HG02938 (cell line): ENCODE results near the gene FGFRL1.

Experiments
- ATAC-seq: cut with Tn5 transposase; IDR thresholded peaks from one replicate; pipeline ENCODE4 v1.9.1; 2021; ENCODE audit warnings: mild to moderate bottlenecking, moderate library complexity; ENCODE audit not compliant: unreplicated experiment

FGFRL1 gene, protein sequence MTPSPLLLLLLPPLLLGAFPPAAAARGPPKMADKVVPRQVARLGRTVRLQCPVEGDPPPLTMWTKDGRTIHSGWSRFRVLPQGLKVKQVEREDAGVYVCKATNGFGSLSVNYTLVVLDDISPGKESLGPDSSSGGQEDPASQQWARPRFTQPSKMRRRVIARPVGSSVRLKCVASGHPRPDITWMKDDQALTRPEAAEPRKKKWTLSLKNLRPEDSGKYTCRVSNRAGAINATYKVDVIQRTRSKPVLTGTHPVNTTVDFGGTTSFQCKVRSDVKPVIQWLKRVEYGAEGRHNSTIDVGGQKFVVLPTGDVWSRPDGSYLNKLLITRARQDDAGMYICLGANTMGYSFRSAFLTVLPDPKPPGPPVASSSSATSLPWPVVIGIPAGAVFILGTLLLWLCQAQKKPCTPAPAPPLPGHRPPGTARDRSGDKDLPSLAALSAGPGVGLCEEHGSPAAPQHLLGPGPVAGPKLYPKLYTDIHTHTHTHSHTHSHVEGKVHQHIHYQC

DNA sequence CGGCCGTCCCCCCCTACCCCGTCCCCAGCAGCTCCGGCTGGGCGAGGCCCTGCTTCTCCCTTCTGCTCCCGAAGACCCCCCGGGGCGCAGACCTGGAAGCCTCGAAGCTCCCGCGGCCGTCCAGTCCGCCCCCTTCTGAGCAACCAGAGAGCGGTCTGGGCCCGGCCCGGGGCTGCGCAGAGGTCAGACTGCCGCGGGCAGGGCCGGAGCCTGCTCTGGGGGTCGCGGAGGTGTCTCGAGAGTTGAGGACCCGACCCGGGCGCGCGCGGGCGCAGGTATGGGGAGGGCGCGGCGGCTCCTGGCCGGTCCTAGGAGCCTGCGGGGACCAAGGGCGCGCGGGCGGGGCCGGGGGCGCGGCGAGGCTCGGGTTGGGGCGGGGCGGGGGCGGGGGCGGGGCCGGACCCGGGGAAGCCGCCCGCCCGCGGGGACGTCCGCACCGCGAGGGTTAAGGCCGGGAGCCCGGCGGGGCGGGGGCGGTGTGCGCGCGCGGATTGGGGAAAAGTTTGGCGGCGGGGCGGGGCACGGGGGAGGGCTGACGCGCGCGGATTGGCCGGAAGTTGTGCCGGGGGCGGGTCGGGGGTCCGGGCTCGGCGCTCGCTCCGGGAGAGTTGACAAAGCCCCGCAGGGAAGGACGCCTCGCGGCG lies at the start of gene FGFRL1:
FGFRL1 (plus strand) TSS at position 605 of the 644 bp plus-strand sequence. CDS start 860 bp downstream, outside the sequence.
- no peak for ATAC-seq

DNA sequence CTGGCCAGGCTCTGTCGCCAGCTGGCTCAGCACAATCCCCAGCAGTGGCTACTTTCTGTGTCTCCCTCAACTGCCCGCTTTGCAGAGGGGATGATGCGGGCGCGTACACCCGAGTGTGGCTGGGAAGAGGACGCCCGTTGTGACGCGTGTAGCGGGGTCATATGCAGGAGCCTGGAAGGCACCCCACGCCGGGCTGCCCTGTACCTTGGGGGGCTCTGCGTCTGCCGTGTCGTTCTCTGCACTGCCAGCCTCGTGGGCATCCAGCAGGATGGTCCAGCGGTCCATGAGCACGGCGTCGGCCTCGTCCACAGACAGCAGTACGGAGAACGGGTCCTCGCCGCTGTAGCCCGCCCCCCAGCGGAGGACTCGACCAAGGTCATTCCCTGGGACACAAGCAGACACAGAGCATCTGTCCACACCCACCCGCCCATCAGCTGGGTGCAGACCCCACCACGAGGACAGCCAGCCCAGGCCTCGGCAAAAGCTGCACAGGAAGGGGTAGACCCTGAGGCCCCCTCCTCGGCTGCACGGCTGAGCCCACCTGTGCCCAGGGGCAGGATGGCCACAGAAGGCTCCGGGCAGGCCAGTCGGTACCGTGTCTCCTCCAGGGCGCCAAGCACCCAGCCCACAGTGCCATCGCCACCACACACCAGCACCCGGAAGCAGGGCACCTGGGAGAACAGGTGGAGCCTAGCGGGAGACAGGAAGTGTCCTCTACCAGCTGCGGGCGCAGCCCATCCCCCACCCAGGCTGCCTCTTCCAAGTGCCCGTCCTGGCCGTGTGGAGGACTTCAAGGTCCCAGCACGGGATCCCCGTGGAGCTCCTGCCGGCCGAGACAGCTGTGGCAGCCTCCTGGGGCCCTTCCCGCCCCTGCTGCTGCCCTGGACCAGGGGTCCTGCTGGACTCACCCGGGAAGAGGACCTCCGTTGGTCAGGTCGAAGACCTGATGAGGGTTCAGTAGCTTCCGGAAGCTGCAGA lies 48.9 kb upstream of the FGFRL1 start:
- no peak for ATAC-seq

DNA sequence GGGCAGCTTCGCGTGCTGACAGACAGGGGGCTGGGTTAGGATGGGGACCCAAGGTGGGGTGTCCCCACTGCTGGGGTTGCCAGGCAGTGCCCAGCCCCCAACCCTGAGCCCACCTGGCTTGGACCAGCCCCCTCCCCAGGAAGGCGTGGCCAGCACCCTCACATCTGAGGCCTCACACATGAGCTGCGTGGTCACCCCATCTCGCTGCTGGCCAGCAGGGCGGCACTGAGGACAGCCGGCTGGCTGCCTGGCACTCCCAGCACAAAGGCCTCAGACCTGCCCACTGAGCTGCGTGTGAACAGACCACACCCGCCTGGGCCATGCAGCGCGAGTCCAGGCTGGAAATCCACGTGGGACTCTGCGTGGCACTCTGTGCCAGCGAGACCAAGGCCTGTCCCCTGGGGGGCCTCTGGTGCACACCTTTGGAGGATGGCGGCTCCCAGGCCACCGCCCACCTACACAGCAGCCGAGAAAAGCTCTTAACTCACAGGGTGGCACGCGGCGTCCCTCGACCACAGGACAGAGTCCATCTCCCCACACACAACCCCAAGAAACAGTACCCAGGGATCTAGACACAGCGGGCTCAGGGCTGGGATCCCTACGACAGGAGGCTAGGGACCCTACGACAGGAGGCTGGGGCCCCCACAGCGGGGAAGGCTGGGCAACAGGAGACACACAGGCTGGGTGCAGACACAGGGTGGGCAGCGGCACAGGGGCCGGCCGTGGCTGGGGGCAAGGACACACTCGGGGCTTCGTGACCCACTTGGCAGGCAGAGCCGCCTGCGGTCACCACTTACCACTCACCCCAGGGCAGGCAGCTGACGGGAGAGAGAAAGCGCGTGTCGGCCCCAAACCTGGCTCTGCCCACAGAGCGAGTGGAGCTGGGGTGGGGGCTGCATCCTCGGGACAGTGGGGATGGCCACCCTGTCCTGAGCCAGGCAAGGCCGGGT lies 47.9 kb upstream of the FGFRL1 start:
- no peak for ATAC-seq

DNA sequence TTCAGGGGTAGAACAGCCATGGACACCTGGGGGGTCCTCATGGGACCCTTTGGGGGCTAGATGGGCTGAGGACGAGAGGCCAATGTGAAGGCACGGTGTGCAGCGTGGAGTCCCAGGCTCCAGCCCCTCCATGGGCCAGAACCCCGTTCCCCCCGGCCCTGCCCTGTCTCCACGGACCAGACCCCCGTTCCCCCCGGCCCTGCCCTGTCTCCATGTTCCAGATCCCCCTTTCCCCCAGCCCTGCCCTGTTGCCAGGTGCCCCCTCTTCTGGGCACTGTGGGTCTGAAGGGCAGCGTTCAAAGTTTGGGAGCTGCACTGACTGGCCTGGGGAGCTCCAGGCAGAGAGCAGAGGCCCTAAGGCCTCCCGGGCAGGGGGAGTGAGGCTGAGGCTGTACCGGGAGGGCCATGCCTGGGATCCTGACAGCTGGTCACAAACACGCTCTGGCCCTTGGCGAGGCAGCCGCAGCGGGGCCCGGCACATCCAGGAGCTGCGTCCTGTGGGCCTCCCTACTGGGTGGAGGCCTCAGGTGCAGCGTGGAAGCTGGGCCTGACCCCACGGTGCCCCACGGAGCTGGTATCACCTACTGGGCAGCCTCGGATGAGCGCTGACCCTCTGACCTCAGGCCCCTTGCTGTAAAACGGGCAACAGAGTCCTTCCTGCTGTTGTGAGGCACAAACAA lies 46.9 kb upstream of the FGFRL1 start:
- ATAC-seq, result no peak

DNA sequence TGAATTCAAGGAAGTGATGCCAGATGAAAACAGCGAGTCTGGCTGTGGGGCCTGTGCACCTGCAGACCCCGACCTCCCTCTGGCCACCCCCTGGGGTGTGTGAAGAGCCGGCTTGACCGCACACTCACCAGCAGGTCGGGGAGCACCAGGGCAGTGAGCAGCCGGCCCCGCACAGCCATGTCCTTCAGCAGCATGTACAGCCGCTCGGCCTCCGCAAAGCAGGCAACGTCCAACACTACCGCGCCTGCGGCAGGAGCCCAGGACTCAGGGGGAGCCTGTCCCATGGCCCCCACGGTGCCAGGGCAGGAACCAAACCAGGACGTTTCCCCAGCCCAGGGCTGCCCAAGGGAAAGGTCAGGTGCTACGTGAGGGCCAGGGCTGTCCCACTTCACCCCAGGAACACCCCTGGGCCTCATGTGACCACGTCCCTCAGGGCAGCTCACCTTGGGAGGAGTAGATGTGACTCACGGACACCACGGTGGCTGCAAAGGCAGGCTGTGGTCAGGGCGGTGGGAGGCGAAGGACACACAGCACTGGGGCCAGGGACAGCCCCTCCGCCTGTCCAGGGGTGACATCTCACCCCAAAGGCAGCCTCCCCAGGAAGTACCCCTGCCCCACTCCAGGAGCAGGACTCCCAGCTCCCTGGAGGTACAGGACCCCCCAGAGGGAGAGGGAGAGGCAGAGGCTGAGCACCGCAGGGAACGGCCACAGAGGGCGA lies 46.2 kb upstream of the FGFRL1 start:
- ATAC-seq, result no peak

DNA sequence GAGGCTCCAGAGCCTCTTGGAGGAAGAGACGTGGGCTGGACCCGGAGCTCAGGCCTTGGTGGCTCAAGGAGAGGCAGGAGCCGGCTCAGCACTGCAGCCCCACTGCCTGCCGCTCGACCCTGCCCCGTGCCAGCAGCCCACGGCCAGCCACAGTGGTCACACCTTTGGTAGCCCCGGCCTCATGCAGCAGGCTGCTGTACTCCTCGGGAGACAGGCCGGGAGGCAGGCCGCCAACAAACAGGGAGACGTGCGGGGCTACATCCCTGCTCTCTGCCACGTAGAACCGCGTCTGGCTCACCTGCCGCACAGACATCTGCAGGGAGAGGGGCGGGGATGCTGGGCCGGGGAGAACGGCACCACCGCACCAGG lies 45.7 kb upstream of the FGFRL1 start:
- no peak for ATAC-seq

DNA sequence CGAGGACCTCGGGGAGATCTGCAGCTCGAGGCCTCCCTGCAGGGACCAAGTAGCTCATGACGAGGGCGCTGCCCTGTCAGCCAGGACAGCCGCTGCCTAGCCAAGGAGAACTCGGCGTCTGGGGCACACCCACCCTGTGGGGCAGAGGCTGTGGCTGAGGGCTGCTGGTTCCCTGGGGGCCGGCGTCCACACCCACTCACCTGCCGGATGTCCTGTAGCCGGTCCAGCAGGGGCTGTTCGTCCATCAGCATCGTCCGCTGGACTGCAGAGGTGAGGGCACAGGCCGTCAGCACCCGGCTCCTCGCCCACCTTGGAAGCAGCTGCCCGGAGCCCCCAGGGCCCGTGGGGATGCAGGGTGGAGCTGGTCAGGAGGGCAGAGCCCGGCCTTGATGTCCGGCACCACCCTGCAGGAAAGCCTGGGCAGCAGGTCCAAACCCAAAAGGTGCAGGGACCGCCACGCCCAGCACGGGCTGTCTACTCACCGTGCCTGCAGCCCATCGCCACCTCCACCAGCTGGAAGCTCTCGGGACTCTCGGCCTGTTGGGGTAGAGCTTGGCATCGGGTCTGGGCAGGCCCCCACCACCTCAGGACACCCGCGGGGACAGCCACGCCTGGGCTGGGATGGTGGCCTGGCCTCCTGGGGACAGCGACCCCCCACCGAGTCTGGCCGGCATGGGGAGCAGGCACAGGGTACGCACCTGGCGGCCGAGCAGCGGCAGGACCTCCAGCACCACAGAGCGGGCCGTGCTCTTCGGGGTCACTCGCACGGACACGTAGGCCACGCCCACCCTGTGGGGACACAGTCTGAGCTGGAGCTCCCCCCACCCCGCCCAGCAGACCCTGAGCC lies 44.9 kb upstream of the FGFRL1 start:
- no peak for ATAC-seq

DNA sequence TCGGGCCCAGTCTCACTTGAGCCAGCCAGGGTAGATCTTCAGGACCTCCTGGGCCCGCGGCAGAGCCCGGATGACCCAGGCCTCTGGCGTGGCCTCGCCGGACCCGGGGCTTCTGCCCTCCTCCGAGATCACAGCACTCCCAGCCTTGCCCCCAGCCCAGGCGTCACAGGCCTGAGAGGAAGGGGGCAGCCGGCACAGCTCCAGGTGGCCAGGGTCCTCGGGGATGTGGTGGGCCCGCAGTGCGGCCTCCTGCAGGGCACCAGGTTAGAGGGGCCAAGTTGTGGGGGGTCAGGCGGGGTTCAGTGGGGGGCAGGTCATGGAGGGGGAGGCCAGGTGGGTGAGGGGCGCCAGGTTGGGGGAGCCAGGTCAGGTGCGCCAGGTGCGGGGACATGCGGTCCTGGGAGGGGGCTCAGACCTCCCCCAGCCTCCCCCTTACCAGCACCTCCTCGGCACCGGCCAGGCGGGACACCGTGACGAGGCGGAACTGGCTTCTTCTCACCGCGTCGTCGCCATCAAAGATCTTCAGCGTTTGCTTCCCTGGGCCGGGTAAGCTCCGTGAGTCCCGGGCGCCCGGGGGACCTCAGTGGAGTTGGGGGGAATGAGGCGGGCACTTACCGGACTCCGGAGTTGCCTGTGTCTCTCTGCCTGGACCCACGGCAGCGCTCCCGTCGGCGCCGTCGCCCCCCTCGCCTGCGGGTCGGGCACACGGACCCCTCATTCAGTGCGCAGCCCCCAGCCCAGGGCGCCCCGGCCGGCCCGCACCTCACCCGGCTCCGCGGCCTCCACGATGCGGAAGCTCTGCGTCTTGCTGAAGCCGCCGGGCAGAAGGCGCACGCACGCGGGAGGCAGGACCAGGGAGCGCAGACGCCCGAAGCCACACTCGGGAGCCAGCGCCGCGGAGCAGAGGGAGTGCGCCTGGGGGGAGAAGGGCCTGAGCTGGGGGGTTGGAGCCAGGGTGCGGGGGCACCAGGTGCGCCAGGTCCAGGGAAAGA lies 44.0 kb upstream of the FGFRL1 start:
- no peak for ATAC-seq

DNA sequence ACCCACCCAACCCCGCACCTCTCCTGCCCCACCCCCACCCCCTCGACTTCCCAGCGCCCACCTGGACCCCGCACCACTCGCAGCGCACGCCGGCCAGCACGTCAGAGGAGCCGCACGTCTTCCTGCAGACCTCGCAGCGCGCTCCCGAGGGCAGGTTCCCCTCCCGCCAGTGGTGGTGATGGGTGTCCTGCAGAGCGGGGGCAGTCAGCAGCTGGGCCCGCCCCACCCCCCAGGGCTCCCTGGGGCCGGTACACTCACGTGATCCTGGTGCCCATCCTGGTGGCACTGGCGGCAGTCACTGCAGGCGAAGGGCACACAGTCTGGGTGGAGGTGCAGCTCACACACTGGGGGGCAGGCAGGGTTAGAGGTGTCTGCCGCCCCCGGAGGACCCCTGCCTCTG lies 43.2 kb upstream of the FGFRL1 start:
- no peak for ATAC-seq

DNA sequence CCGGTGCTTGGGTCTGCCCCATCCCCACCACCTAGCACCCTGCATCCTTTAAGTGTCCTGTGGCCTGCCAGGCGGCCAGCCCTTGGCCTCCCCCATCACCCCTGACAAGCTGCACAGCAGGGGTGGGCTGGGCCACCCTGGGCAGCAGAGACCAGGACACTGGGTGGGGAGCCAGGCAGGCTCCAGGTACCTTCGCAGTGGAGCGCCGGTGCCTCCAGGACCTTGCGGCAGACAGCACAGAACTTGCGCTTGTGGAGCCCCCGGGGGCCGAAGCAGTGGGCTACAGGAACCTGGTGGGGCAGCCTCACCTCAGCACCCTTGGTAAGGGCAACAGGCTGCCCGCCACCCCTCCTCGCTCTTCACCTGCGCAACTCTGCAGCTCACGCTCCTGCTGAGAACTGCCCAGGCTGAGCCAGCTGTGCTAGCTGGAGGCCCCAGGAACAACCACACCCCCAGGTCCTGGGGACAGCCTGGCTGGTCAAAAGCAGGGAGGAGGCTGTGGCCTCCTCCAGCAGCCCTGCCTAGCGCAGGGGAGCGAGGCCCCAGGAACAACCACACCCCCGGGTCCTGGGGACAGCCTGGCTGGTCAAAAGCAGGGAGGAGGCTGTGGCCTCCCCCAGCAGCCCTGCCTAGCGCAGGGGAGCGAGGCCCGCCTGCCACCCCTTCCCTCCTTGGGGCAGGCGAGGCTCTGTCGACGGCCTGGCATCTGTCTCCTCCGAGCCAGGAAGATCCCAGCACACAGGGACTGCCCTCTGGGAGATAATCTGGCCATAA lies 42.6 kb upstream of the FGFRL1 start:
- no peak for ATAC-seq

DNA sequence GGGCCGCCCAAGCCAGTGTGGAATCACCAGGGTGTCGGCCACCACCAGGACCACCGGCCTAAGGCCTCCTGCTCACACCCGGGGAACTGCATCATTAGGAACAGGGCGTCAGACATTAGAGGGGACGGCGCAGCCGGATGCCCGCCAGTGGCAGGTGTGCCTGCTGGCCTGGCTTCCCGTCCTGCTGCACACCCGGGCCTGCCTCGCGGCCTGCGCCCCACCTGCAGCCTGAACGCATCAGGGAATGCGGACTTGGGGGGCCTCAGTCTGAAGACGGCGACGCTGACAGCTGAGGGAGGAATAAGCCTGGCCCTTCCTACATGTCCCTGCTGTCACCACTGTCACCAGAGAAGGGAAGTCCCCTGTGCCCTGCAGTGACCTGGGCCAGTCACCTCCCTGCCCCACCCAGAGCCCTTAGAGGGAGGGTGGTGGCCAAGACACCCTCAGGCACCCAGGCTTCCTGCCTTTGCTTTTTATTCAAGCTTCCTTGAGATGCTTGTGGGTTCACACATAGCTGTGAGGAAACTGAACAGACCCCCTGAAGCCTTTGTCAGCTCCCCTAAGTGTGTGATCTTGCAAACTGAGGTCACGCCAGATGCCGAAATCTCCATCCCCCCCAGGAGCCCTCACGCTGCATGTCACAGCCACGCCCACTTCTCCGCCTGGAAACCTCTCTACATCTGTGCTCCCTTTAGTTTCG lies 41.2 kb upstream of the FGFRL1 start:
- ATAC-seq, result no peak

DNA sequence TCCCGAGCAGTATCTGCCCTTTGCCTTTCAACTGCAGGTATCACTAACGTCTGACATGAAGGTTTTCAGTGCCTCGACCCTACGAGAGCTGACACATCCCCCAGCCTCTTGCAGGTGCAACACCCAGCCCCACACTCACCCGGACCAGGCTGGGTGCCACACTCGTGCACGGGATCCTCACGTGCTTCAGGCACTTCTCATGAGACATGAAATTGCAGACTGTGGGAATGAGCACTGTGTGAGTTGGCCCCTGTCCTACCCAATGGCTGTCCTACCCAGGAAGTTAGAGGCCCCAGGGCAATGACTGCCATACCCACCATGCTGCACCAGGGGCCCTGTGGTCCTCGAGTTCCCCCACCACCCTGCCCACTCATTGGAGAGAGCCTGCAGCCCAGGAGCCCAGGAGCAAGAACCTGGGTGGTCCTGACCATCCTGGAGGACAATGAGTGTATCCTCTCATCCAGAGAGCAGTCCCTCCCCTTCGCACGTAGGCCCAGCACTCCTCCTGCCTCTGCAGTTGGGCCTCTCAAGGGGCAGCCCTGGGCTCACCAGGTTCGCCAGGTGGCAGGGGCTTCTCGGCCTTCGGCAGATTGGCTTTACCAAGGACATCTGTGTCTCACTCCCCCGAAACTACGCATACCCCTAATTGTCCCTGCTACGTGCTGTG lies 40.4 kb upstream of the FGFRL1 start:
- no peak for ATAC-seq

DNA sequence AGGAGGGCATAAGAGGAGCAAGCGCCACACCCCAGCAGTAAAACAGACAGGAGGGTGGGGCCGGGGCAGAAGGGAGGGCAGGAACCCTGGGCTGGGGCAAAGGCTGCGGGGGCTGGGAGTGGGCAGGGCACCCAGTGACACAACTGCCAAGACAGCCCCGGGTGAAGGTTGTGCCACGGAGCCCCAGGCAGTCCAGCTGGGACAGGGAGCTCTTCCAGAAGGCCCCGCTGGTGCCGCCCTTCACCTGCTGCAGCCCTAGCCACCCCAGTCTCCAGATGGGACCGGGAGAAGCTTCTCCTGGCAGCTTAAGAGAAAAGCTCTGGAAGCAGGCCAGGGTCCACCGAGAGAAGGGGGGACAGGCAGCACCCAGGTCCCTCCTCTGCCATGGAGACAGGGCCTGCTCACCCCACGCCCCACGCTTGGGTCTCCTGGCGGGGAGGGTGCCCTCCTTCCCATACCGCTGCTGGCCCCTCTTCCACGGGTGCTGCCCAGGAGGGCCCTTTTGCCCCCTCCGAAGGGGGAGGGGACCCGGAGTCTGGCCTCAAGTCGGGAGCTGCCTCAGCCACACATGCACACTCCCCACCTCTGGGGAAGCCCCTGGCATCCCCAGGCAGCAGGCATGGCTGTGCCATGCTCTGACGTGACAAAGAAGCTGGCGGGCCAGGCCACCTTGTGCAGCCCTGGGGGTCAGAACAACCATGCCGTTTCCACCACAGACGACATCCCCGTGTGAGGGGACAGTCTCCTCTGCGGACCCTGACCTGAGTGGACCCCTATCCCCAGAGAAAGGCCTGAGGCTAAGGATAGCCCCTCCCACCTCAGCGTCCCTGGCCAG lies 39.5 kb upstream of the FGFRL1 start:
- no peak for ATAC-seq
